B cell (primary cell): ENCODE measurements around the gene RPRD1B. TPM values are rescaled to one million over a fixed set of nuclear protein-coding genes. Genes with fewer than 3 reads are reported as not detected.

Experiments used
- ATAC-seq: fragments of 200-7000 bp; cut with Tn5 transposase; one replicate; pipeline ENCODE4 v1.10.0; 2021; ENCODE audit warnings: low read depth, mild to moderate bottlenecking, moderate number of reproducible peaks, moderate library complexity
- CTCF ChIA-PET: fragments of 350-600 bp; sonication (Branson Sonifier 250); formaldehyde crosslinking; loops from one replicate; lab custom pipeline; 2021; ENCODE audit warnings: antibody characterized with exemption, inconsistent platforms; lab: Charles Lee
- POLR2A ChIA-PET: fragments of 350-600 bp; sonication (Branson Sonifier 250); formaldehyde crosslinking; loops from one replicate; lab custom pipeline; 2021; ENCODE audit warnings: antibody characterized with exemption; lab: Charles Lee
- DNase-seq: peaks from one replicate; pipeline ENCODE4 v3.0.0; 2013
- H2AFZ ChIP-seq: 2 replicates; pipeline ENCODE4 v1.6.1; 2012; ENCODE audit warnings: mild to moderate bottlenecking, low read depth, low read length; ENCODE audit not compliant: insufficient read depth, poor library complexity, severe bottlenecking
- H3K27ac ChIP-seq, 2 donors: 1 replicate in 1 of 2; 2 replicates in 1 of 2; pipeline ENCODE4 v1.5.1; 2012 to 2013; ENCODE audit warnings: low read length in 2 of 2, mild to moderate bottlenecking in 2 of 2, moderate library complexity in 1 of 2
- H3K27me3 ChIP-seq, 4 experiments: fragments of 200-600 bp in 1 of 4; sonication (generic) in 1 of 4; replicated peaks in 1 of 4; 1 replicate in 2 of 4; 2 replicates in 2 of 4; pipeline versions ENCODE4 v1.6.1 to v1.7.0; 2013 to 2016; ENCODE audit warnings: low read length in 3 of 4, mild to moderate bottlenecking in 2 of 4, mixed read lengths in 1 of 4, moderate library complexity in 1 of 4; ENCODE audit not compliant: insufficient read depth in 4 of 4, control insufficient read depth in 3 of 4; ENCODE audit errors: control extremely low read depth in 1 of 4
- H3K36me3 ChIP-seq, 2 experiments: replicated peaks in 1 of 2; 1 replicate in 1 of 2; 2 replicates in 1 of 2; pipeline versions ENCODE4 v1.6.1 to v1.7.1; 2013; ENCODE audit warnings: low read length in 1 of 2; ENCODE audit not compliant: insufficient read depth in 2 of 2, control insufficient read depth in 1 of 2; ENCODE audit errors: control extremely low read depth in 1 of 2, extremely low read depth in 1 of 2
- H3K4me1 ChIP-seq, 2 donors: fragments of 200-600 bp in 1 of 2; sonication (generic) in 1 of 2; 1 replicate in 1 of 2; 2 replicates in 1 of 2; pipeline versions ENCODE4 v1.5.1 to v1.6.1; 2013 to 2017; ENCODE audit warnings: low read length in 2 of 2; ENCODE audit not compliant: control insufficient read depth in 2 of 2, insufficient read depth in 2 of 2
- H3K4me2 ChIP-seq: replicated peaks from 2 replicates; pipeline ENCODE3; 2012; ENCODE audit warnings: mild to moderate bottlenecking, low read depth, low read length; ENCODE audit not compliant: poor library complexity, severe bottlenecking
- H3K4me3 ChIP-seq, 5 experiments: fragments of 200-600 bp in 1 of 5; sonication (generic) in 1 of 5; 1 replicate in 3 of 5; 2 replicates in 2 of 5; pipeline versions ENCODE4 v1.5.1 to v1.7.0; 2011 to 2016; ENCODE audit warnings: low read length in 4 of 5, mild to moderate bottlenecking in 4 of 5, low read depth in 2 of 5, control low read depth in 1 of 5, moderate library complexity in 1 of 5; ENCODE audit not compliant: insufficient read depth in 1 of 5; ENCODE audit errors: control extremely low read depth in 1 of 5, extremely low read depth in 1 of 5
- H3K79me2 ChIP-seq: fragments of 200-600 bp; sonication (generic); one replicate; pipeline ENCODE4 v1.6.0; 2016; ENCODE audit warnings: low read length; ENCODE audit not compliant: control insufficient read depth, insufficient read depth
- H3K9ac ChIP-seq: fragments of 200-600 bp; sonication (generic); 2 replicates; pipeline ENCODE4 v1.6.1; 2017; ENCODE audit warnings: mild to moderate bottlenecking, low read length, moderate library complexity
- H3K9me3 ChIP-seq, 3 donors: one replicate each; pipeline versions ENCODE4 v1.6.1 to v1.7.1; 2013; ENCODE audit warnings: low read length in 2 of 3; ENCODE audit not compliant: control insufficient read depth in 2 of 3, insufficient read depth in 1 of 3; ENCODE audit errors: control extremely low read depth in 1 of 3
- H4K20me1 ChIP-seq: 2 replicates; pipeline ENCODE4 v1.6.0; 2012; ENCODE audit warnings: mild to moderate bottlenecking, low read length; ENCODE audit not compliant: insufficient read depth, control insufficient read depth, poor library complexity, severe bottlenecking
- H3K27ac Mint-ChIP-seq: one replicate; pipeline ENCODE4 v1.8.0; 2021; ENCODE audit warnings: mixed read lengths
- H3K27me3 Mint-ChIP-seq: one replicate; pipeline ENCODE4 v1.8.0; 2021; ENCODE audit warnings: mixed read lengths
- H3K4me1 Mint-ChIP-seq: one replicate; pipeline ENCODE4 v1.8.0; 2021; ENCODE audit warnings: mixed read lengths
- H3K4me3 Mint-ChIP-seq: one replicate; pipeline ENCODE4 v1.8.0; 2021; ENCODE audit warnings: mixed read lengths
- H3K9me3 Mint-ChIP-seq: one replicate; pipeline ENCODE4 v1.8.0; 2022; ENCODE audit warnings: mixed read lengths; ENCODE audit not compliant: insufficient read depth
- EZH2 ChIP-seq: IDR thresholded peaks from 2 replicates; pipeline ENCODE4 v1.6.1; 2012; ENCODE audit warnings: borderline replicate concordance, low read depth, mild to moderate bottlenecking, moderate library complexity, low read length; ENCODE audit not compliant: insufficient read depth, poor library complexity, severe bottlenecking
- WGBS: methylation state at CpG from one replicate; pipeline ENCODE4 v1.1.5; 2013; ENCODE audit warnings: missing lambda C conversion rate; ENCODE audit not compliant: insufficient coverage; 5-methylcytosine and 5-hydroxymethylcytosine counted together
- intact Hi-C: fragments of 100-400 bp; cut with micrococcal nuclease; formaldehyde crosslinking; loops from one replicate; pipeline ENCODE4 v1.10.0; 2022
- polyA plus RNA-seq: library from polyadenylated mRNA; depleted of rRNA; stranded (reverse); fragments of >200 nt; gene quantifications from 2 replicates; pipeline ENCODE4 v1.2.3, GENCODE V29; 2012
- total RNA-seq, 2 donors: library from RNA; stranded (reverse); fragments of 120-200 nt in 1 of 2; gene quantifications; 1 replicate in 1 of 2; 2 replicates in 1 of 2; pipeline versions ENCODE4 v1.2.3 to v1.2.4, GENCODE V29; 2013 to 2022
- TF ChIP-seq, protein P1 (sequence below): fragments of 200-600 bp; IDR thresholded peaks from one replicate; pipeline ENCODE4 v1.8.0; 2022; ENCODE audit warnings: antibody characterized with exemption, mild to moderate bottlenecking

The RPRD1B gene
- total and polyA plus RNA-seq, 2 donors (not counting 1 experiment from before 2014, with no cell fraction given): 6.0 to 54.9 TPM

DNA sequence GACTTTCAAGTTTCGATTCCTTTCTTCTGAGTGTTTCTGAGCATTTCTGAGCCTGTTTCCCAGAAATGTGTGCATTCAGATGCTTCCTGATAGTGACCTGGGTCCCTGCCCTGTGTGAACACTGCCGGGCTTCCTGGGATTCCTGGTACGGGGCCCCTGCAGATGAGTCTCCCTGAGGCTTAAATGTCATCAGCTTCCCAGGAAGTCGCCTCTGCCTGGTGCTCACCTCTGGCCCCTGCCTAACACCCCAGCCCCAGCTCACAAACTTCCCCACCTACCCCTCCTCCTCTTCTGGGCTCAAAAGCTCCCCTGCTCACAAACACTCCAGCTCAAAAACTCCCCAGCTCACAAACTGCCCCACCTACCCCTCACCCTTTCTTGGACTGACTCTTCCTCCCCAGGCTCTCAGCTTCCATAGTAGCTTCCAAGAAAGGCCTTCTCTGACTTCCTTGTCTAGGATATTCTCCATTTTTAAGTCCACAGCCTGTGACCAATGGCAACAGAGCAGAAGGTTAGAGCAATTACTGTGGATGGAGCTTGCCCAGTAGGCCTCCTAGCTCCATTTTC lies 89.6 kb downstream of the RPRD1B start:
- ChIA-PET CTCF (interaction anchor here (0.6 to 2.6 kb wide), 3 partner anchors 49 to 98 kb away, joined by 3 to 15 read pairs (median 7); no protein-coding TSS in a partner anchor), POLR2A (no interaction called here)
- Mint-ChIP-seq H3K4me1 (no peaks in the 10 kb centered on the region), H3K27ac (no peak overlapping the region), H3K27me3 (no peaks in the 10 kb centered on the region), H3K9me3 (no peaks in the 10 kb centered on the region), H3K4me3 (no peak overlapping the region)
- Histone ChIP-seq H3K4me3 (no peak overlapping the region), H3K27ac (no peak overlapping the region), H3K4me1 (no peaks in the 10 kb centered on the region), H3K79me2 (no peaks in the 10 kb centered on the region), H3K9me3 (no peaks in the 10 kb centered on the region), H3K9ac (no peak overlapping the region), H3K36me3 (no peaks in the 10 kb centered on the region), H3K27me3 (no peaks in the 10 kb centered on the region), H4K20me1 (no peaks in the 10 kb centered on the region), H2AFZ (no peak overlapping the region), H3K4me2 (no peak overlapping the region)
- WGBS: 85% methylated on average over 4 of the region's 4 CpGs
- TF ChIP-seq EZH2: no peak
- TF ChIP-seq, protein P1, sequence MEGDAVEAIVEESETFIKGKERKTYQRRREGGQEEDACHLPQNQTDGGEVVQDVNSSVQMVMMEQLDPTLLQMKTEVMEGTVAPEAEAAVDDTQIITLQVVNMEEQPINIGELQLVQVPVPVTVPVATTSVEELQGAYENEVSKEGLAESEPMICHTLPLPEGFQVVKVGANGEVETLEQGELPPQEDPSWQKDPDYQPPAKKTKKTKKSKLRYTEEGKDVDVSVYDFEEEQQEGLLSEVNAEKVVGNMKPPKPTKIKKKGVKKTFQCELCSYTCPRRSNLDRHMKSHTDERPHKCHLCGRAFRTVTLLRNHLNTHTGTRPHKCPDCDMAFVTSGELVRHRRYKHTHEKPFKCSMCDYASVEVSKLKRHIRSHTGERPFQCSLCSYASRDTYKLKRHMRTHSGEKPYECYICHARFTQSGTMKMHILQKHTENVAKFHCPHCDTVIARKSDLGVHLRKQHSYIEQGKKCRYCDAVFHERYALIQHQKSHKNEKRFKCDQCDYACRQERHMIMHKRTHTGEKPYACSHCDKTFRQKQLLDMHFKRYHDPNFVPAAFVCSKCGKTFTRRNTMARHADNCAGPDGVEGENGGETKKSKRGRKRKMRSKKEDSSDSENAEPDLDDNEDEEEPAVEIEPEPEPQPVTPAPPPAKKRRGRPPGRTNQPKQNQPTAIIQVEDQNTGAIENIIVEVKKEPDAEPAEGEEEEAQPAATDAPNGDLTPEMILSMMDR: no peak
- DNase-seq (no peak), ATAC-seq (no peak)
- intact Hi-C loops: no loop called here

DNA sequence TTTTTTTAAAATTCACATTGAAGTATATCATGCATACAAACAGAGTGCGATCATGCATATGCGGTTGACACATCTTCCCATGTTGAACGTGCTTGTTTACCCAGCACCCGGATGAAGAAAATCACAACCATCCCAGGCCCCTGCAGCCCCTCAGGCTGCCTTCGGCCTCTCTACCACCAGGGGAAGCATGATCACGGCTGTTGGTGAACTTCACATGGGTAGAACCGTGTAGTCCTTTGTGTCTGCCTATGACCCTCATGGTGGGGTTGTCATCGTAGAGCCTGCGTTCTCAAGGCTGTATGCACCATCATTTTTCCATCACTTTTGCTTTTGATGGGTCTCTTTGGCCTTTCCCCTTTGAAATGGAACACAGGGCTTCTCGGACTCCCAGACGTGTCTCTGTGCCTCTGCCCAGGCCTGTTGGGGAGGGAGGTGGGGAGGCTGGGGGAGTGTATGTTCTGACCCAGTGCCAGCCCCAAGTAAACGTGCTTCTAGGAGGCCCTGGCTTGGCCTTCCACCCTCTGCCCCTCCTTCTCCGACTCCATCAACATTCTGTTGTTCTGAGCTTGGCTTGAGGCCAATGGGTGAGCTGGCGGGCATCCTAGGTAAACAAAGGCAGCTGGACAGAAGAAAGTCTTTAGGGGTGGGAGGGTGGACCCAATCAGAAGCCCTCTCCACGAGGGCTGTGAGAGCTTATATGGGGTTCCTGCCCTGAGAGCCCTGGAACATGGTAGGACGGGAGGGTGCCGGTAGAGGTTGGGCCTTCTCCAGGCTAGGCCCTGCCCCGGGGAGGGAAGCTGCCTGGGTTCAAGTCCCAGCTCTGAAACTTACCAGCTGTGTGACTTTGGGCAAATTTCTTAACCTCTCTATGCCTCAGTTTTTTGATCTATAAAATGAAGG lies 91.9 kb downstream of the RPRD1B start:
- no peak overlapping the region for H3K27ac Mint-ChIP-seq
- H3K4me1 Mint-ChIP-seq: no peaks in the 10 kb centered on the region
- intact Hi-C loops: no loop called here
- no peaks in the 10 kb centered on the region for H3K27me3 Mint-ChIP-seq
- TF ChIP-seq, protein P1: no peak
- TF ChIP-seq EZH2: no peak
- Histone ChIP-seq H3K27ac (no peak overlapping the region), H3K36me3 (no peaks in the 10 kb centered on the region), H3K79me2 (no peaks in the 10 kb centered on the region), H3K4me3 (no peak overlapping the region), H3K4me2 (no peak overlapping the region), H3K4me1 (no peaks in the 10 kb centered on the region), H4K20me1 (no peaks in the 10 kb centered on the region), H3K27me3 (no peaks in the 10 kb centered on the region), H2AFZ (no peak overlapping the region), H3K9me3 (no peaks in the 10 kb centered on the region), H3K9ac (no peak overlapping the region)
- DNase-seq (no peak), ATAC-seq (no peak)
- H3K9me3 Mint-ChIP-seq: no peaks in the 10 kb centered on the region
- POLR2A ChIA-PET: no interaction called here
- no peak overlapping the region for H3K4me3 Mint-ChIP-seq
- WGBS: 96% methylated on average over 12 of the region's 18 CpGs
- CTCF ChIA-PET: interaction anchor here (0.8 kb wide), 1 partner anchor 23 kb away, joined by 3 read pairs; no protein-coding TSS in a partner anchor
